Measurements from ENCODE around the gene PGP.

The PGP gene

DNA sequence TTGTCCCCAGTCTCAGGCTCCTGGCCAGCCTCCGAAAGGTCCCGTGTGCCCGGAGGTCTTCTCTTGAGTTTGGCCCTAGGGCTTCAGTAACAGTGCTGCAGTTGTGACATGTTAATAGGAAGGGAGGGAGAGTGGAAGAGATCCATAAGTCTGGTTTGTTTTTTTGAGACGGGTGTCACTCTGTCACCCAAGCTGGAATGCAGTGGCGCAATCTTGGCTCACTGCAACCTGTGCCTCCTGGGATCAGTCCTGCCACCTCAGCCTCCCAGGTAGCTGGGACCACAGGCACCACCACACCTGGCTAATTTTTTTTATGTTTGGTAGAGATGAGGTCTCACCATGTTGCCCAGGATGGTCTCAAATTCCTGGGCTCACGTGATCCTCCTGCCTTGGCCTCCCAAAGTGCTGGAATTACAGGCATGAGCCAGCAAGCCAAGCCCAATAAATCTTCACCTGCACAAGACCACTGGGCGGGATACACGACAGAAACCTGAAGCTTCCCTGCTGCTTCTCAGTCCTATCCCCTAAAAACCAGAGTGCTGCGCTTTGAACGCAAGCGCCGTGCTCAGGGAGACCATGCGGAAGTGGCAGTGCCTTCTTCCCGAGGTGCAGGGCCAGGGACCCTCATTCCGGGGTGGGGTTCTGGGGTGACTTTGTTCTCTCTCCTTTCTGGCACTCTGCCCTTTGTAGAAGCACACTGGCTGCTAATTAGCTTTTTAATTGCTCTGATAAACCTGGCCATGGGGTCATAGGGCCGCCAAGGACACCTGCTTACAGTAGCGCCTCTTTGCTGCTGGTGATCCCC lies 48.2 kb downstream of the PGP start:
- H3K9me3 Mint-ChIP-seq = no peaks in the 10 kb centered on the region
- peaks cover 8% of the 10 kb centered on the region for H3K36me3 Mint-ChIP-seq (ENCODE audit: low read depth)
- no peaks in the 10 kb centered on the region for H3K27me3 Mint-ChIP-seq (ENCODE audit: low read depth)
- H3K27ac Mint-ChIP-seq = no peak overlapping the region
- H3K4me1 Mint-ChIP-seq (ENCODE audit: low read depth) = no peaks in the 10 kb centered on the region
- no peak overlapping the region for H3K4me3 Mint-ChIP-seq

DNA sequence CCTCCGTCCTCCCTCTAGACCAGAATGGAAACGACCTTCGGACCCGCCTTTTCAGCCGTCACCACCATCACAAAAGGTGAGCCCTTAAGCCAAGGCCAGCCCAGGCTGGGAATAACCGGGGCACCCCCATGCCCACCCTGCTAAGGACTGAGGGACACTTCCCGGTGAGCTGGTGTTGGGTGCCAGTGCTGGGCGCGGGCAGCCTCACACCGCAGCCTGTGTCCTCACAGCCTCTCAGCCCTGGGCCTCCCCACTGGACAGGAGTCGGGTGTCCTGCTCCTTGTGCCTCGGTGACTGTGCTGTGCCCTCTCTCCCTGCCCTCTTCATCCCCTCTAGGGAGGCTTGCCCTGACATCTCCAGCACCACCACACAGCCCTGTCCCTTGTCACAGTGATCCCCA lies 48.8 kb downstream of the PGP start:
- H3K27me3 Mint-ChIP-seq (ENCODE audit: low read depth) = no peaks in the 10 kb centered on the region
- no peak overlapping the region for H3K27ac Mint-ChIP-seq
- no peak overlapping the region for H3K4me3 Mint-ChIP-seq
- H3K36me3 Mint-ChIP-seq (ENCODE audit: low read depth) = peaks cover 8% of the 10 kb centered on the region
- no peaks in the 10 kb centered on the region for H3K4me1 Mint-ChIP-seq (ENCODE audit: low read depth)
- no peaks in the 10 kb centered on the region for H3K9me3 Mint-ChIP-seq

DNA sequence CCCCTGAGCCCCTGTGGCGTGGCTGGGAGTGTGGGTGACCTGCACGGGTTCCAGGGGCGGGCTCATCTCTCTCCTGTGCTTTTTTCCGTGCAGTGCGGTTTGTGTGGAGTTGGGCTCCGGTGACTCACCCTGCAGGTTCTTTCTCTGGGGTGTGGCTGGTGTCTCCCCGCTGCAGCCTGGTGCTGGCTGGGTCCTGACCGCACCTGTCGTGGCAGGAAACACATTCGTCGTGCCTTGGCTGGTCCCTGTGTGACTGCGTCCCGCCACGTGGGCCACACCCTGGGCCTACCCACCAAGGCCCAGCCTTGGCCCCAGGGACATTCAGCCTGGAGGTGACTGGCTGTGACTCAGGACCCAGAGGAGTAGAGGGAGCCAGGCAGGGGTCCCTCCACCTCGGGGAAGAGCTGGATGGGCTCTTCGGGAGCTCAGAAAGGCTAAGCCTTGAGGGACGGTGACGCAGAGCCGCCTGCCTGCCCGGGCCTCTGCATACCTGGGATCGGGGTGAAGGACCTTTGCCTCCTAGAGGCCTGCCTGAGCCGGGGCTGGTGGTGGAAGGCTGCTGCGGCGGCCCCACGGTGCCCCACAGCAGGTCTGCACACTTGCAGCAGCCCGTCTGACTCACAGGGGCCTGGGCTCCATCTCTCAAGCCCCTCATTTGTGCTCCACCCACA lies 51.3 kb downstream of the PGP start:
- H3K4me1 Mint-ChIP-seq (ENCODE audit: low read depth) = no peaks in the 10 kb centered on the region
- H3K9me3 Mint-ChIP-seq = no peaks in the 10 kb centered on the region
- H3K27me3 Mint-ChIP-seq (ENCODE audit: low read depth) = no peaks in the 10 kb centered on the region
- peaks cover 8% of the 10 kb centered on the region for H3K36me3 Mint-ChIP-seq (ENCODE audit: low read depth)
- no peak overlapping the region for H3K4me3 Mint-ChIP-seq
- H3K27ac Mint-ChIP-seq = no peak overlapping the region

DNA sequence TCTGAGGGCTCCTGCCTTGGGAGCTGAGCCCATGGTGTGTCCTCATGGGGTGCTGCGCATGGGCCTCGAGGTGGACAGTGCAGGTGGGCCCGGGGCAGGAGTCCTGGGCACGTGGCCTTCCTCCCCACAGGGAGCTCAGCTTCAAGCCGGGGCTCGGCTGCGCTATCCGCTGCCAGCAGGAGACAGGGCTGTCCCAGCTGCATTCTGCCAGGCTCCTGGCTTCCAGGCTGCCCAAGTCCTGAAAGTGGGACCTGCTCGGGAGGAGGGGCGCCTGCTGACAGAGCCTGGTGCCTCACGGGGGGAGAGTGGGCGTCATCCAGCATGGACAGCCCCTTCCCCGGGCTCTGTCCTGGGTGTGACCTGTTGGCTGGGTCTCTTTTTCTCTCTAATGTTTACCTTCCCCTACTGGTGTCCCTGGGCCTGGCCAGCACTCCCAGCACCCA lies 51.9 kb downstream of the PGP start:
- Mint-ChIP-seq H3K27ac (no peak overlapping the region), H3K9me3 (no peaks in the 10 kb centered on the region), H3K4me3 (no peak overlapping the region), H3K4me1 (ENCODE audit: low read depth) (peaks cover 2% of the 10 kb centered on the region), H3K27me3 (ENCODE audit: low read depth) (no peaks in the 10 kb centered on the region), H3K36me3 (ENCODE audit: low read depth) (peaks cover 8% of the 10 kb centered on the region)

DNA sequence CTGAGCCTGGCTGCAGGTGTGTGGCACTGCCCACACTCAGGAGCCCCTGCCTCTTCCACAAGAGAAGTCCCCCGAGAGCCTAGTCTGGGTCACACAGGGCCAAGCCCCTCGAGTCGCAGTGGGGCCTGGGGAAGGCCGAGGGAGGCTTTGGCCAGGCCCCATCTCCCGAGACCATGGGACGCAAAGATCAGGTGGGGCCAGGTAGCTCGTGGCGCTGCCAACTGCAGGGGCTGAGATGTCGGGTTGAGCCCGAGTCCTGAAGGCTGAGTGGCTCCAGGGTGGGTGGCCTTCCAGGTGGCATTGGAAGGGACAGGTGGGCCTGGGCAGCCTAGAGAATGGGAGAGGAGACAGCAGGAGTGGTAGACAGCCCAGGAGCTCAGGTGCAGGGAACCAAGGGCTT lies 52.7 kb downstream of the PGP start:
- H3K27me3 Mint-ChIP-seq (ENCODE audit: low read depth) = no peaks in the 10 kb centered on the region

More for the DNA sequence above, 52.7 kb downstream of the PGP start:
- H3K4me3 Mint-ChIP-seq = no peak overlapping the region
- peaks cover 7% of the 10 kb centered on the region for H3K4me1 Mint-ChIP-seq (ENCODE audit: low read depth)
- H3K36me3 Mint-ChIP-seq (ENCODE audit: low read depth) = peaks cover 8% of the 10 kb centered on the region
- H3K9me3 Mint-ChIP-seq = no peaks in the 10 kb centered on the region
- H3K27ac Mint-ChIP-seq = no peak overlapping the region
